ENCODE results near the gene RPS6KA2. TPM values are rescaled to one million over a fixed set of nuclear protein-coding genes. Genes with fewer than 3 reads are reported as not detected.
"Not testable (repeated sequence)": the region's sequence is repeated elsewhere in the genome, so short reads cannot be mapped to it uniquely, and the experiment has no call there.

RPS6KA2 gene
- total RNA-seq, 1 experiment from 2014 or later: 14.7 TPM

GRCh38 chr6:166583230-166583965 lies 43.7 kb downstream of the RPS6KA2 start:
- DNase-seq (ENCODE audit: low spot score): no peak
- in situ Hi-C loops (cut with HindIII; ENCODE audit: low sequenced_read_pairs): no loop called here

- in situ Hi-C loops (cut with HindIII; ENCODE audit: low sequenced_read_pairs): no loop called here
- DNase-seq (ENCODE audit: low spot score): no peak
Measured at GRCh38 chr6:166582258-166582657, 44.8 kb downstream of the RPS6KA2 start.

GRCh38 chr6:166581801-166582200 lies 45.2 kb downstream of the RPS6KA2 start:
- in situ Hi-C loops (cut with HindIII; ENCODE audit: low sequenced_read_pairs); DNase-seq (ENCODE audit: low spot score): not testable (repeated sequence)

- no peak for DNase-seq (ENCODE audit: low spot score)
- in situ Hi-C loops (cut with HindIII; ENCODE audit: low sequenced_read_pairs): no loop called here
Measured at GRCh38 chr6:166581091-166581511, 46.0 kb downstream of the RPS6KA2 start.

- no peak for DNase-seq (ENCODE audit: low spot score)
- in situ Hi-C loops (cut with HindIII; ENCODE audit: low sequenced_read_pairs): no loop called here
Measured at GRCh38 chr6:166580076-166581050, 46.7 kb downstream of the RPS6KA2 start.

- DNase-seq (ENCODE audit: low spot score): peak; percentile 91
- in situ Hi-C loops (cut with HindIII; ENCODE audit: low sequenced_read_pairs): no loop called here
Measured at GRCh38 chr6:166579237-166579850, 47.7 kb downstream of the RPS6KA2 start.

- DNase-seq (ENCODE audit: low spot score): peak; percentile 92
- in situ Hi-C loops (cut with HindIII; ENCODE audit: low sequenced_read_pairs): no loop called here
Measured at GRCh38 chr6:166578536-166579236, 48.4 kb downstream of the RPS6KA2 start.

GRCh38 chr6:166575205-166575604 lies 51.8 kb downstream of the RPS6KA2 start:
- DNase-seq (ENCODE audit: low spot score): peak; percentile 95
- in situ Hi-C loops (cut with HindIII; ENCODE audit: low sequenced_read_pairs): no loop called here

- no peak for DNase-seq (ENCODE audit: low spot score)
- in situ Hi-C loops (cut with HindIII; ENCODE audit: low sequenced_read_pairs): no loop called here
Measured at GRCh38 chr6:166573511-166574216, 53.4 kb downstream of the RPS6KA2 start.

- DNase-seq (ENCODE audit: low spot score): no peak
- in situ Hi-C loops (cut with HindIII; ENCODE audit: low sequenced_read_pairs): no loop called here
Measured at GRCh38 chr6:166572370-166573261, 54.4 kb downstream of the RPS6KA2 start.

- no peak for DNase-seq (ENCODE audit: low spot score)
- in situ Hi-C loops (cut with HindIII; ENCODE audit: low sequenced_read_pairs): no loop called here
Measured at GRCh38 chr6:166570929-166571713, 55.9 kb downstream of the RPS6KA2 start.

- in situ Hi-C loops (cut with HindIII; ENCODE audit: low sequenced_read_pairs): no loop called here
- DNase-seq (ENCODE audit: low spot score): no peak
Measured at GRCh38 chr6:166569206-166569605, 57.8 kb downstream of the RPS6KA2 start.

GRCh38 chr6:166567813-166568212 lies 59.2 kb downstream of the RPS6KA2 start:
- in situ Hi-C loops (cut with HindIII; ENCODE audit: low sequenced_read_pairs): no loop called here

GRCh38 chr6:166567107-166567506 lies 59.9 kb downstream of the RPS6KA2 start:
- in situ Hi-C loops (cut with HindIII; ENCODE audit: low sequenced_read_pairs): no loop called here
- DNase-seq (ENCODE audit: low spot score): no peak

More at GRCh38 chr6:166567813-166568212, 59.2 kb downstream of the RPS6KA2 start:
- DNase-seq (ENCODE audit: low spot score): no peak

GRCh38 chr6:166566026-166567011 lies 60.7 kb downstream of the RPS6KA2 start:
- in situ Hi-C loops (cut with HindIII; ENCODE audit: low sequenced_read_pairs): no loop called here
- DNase-seq (ENCODE audit: low spot score): no peak
